Ovary (tissue), 3 donors: ENCODE measurements around the gene SSU72.

Experiments used
- EP300 ChIP-seq: sonication (generic); formaldehyde crosslinking; IDR thresholded peaks from one replicate; pipeline ENCODE4 v1.6.1; 2017; ENCODE audit warnings: antibody characterized with exemption
- POLR2A ChIP-seq: fragments of 450-650 bp; IDR thresholded peaks from one replicate; pipeline ENCODE4 v1.6.1; 2017; ENCODE audit warnings: antibody characterized with exemption, mild to moderate bottlenecking, moderate library complexity
- TF ChIP-seq, protein P1 (sequence below), 3 donors: fragments of 450-650 bp in 2 of 3; fragments of 200-600 bp in 1 of 3; IDR thresholded peaks; one replicate each; pipeline versions ENCODE4 v1.5.1 to v1.8.0; 2016 to 2022; ENCODE audit warnings: antibody characterized with exemption in 3 of 3, mild to moderate bottlenecking in 1 of 3
- donor health status: DM: no; HTN: no; CAD: no.

DNA sequence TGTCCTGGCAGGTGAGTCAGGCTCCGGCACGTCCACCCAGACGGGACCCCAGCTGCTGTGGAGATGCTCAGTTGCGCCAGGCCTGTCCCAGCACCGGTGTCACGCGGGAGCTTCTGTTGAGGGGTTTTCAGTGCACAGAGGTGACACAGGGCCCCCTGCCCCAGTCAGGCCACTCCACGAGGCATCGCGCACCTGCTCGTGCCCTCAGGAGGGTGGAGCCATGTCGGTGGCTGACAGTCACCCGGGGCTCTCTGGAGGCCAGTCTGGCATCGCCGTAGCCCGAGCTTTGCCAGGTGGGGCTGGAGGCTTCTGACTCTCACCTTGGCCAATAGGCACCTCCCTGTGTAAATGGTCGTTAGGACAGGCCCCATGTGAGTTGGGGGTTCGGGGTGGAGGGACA, 45.3 kb downstream of the SSU72 start:
- TF ChIP-seq, protein P1, sequence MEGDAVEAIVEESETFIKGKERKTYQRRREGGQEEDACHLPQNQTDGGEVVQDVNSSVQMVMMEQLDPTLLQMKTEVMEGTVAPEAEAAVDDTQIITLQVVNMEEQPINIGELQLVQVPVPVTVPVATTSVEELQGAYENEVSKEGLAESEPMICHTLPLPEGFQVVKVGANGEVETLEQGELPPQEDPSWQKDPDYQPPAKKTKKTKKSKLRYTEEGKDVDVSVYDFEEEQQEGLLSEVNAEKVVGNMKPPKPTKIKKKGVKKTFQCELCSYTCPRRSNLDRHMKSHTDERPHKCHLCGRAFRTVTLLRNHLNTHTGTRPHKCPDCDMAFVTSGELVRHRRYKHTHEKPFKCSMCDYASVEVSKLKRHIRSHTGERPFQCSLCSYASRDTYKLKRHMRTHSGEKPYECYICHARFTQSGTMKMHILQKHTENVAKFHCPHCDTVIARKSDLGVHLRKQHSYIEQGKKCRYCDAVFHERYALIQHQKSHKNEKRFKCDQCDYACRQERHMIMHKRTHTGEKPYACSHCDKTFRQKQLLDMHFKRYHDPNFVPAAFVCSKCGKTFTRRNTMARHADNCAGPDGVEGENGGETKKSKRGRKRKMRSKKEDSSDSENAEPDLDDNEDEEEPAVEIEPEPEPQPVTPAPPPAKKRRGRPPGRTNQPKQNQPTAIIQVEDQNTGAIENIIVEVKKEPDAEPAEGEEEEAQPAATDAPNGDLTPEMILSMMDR (IDR thresholded peaks at IDR 0.05): no peak
- no peak for TF ChIP-seq EP300
- no peak for TF ChIP-seq POLR2A
